HG02588 (cell line): ENCODE results near the gene TRIM33.

ENCODE experiments used
- ATAC-seq: cut with Tn5 transposase; IDR thresholded peaks from one replicate; pipeline ENCODE4 v1.9.1; 2021; ENCODE audit warnings: mild to moderate bottlenecking, moderate library complexity; ENCODE audit not compliant: unreplicated experiment

The TRIM33 gene

DNA sequence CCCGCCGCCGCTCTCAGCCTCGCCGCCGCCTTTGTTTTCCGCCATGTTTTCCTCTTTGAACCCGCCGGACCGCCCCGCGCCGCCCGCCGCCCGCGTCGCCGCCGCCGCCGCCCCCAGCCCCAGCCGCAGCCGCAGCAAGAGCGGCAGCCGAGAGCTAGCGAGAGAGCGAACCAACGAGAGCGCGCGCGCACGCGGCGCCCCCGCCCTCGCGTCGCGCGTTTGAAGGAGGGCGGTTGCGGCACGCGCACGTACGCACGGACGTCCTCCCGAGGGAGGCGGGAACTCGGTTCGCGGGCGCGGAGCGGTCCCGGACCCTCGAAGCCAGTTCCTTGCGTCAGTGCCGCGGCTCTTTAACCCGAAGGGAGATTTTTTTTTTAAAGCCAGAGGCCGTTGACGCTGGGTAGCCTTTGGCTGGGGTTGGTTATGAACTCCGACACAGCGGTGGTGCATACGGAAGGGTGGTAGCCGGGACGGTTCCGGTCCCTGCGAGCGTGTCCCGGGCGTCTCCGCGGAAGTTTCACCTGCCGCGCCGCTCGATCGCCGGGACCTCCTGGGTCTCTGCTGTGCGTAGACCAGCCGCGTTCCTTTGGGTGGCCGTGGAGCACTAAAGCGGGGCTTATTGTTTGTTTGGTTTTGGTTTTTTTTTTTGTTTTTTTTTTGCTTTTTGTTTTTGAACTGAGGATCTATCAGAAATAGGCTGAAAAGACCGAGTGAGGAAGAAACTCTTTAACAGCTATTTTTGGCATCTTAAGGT, at the start of gene TRIM33:
Gene TRIM33, minus strand, starts transcription at position 172 of the 754 bp plus-strand sequence. Its CDS starts 127 bp downstream, at position 45.
- peak; percentile 75 for ATAC-seq

DNA sequence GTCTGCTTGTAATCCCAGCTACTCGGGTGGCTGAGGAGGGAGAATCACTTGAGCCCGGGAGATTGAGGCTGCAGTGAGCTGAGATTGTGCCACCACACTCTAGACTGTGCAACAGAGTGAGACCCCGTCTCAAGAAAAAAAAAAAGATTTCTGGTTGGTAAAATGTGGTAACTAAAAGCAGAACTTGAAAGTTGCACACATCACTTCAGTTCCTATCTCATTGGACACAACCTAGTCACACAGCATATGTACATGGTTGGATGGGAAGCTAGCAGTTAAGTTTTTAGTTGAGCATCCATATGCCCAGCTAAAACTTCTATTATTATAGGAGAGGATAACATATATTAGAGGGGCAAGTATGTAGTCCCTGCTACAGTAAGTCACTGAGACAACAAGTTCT, 48.4 kb upstream of the TRIM33 start:
- peak; percentile 63 for ATAC-seq

DNA sequence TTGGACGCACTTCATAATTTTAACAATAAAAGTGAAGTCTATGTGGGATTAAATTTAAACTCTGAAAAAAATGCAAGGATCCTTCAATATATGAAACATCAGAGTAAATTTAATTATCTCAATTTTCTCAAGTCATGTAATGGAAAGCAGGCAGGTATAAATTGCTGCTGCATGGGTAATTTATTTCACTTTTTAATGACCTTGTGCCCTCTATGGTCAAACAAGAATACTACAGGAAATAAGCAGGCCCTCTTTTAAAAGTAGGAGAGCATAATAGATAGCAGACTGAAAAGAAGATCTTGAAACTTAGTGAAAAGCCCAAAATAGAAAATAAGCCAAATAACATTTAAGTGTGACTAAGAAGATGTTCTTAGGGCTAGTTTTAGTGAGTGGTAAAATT, 47.5 kb upstream of the TRIM33 start:
- no peak for ATAC-seq

DNA sequence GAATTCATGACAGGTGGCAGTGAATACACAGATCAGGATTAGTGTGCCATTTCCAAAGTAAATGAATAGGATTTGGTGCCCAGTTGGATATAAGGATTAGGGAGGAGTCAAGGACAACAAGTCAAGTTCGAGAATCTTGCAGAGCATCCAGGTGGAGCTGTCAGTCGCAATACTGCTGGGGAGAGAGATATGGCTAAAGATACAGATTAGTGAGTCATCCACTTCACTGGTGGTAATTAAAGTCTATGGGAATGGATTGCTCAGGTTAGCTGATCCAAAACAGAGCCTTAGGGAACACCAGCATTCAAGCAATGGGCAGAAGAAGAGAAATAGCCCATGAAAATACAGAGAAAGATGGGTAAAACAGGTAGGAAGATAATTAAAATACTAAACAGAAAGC, 43.6 kb upstream of the TRIM33 start:
- no peak for ATAC-seq

DNA sequence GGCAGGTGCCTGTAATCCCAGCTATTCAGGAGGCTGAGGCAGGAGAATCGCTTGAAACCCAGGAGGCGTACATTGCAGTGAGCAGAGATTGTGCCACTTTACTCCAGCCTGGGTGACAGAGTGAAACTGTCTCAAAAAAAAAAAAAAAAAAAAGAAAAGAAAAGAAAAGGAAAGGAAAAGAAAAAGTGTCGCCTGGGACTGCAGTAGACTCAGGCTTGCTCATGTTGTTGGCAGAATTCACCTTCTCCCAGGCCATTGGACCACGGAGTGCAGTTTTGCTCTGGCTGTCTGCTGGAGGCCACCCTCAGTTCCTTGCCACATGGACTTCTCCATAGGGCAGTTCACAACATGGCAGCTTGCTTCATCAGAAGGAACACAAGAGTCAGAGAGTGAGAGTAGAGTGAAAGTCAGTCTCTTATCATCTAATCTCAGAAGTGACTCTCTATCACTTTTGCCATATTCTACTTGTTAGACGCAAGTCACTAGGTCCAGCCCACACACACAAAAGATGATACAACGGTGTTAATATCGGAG, 41.2 kb upstream of the TRIM33 start:
- no peak for ATAC-seq

DNA sequence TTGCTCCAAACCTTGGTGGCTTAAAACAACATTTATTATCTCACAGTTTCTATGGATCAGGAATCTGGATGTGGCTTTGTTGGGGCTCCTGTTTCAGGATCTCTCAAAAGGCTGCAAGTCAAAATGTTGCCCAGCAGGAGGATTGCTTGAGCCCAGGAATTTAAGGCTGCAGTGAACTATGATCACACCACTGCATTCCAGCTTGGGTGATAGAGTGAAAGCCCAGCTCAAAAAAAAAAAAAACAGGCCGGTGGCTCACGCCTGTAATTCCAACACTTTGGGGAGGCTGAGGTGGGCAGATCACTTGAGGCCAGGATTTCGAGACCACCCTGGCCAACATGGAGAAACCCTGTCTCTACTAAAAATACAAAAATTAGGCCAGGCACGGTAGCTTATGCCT, 40.4 kb upstream of the TRIM33 start:
- ATAC-seq: no peak

DNA sequence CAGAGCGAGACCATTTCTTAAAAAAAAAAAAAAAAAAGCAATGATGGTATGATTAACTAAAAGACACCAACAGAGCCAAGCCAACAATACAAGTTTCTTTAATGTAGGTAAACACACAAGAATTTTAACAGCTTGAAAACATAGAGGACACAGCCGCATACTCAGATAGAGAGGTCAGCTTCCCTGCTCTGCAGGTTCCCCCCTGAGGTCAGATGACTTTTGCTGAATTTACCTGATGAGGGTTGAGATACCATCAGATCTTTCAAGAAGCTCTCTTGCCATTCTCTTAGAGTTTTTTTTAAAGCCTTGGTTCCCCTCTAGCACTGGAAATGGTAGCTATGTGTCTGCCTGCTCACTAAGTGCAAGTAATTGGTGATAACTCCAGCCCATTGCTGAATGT, 39.3 kb upstream of the TRIM33 start:
- ATAC-seq: no peak

DNA sequence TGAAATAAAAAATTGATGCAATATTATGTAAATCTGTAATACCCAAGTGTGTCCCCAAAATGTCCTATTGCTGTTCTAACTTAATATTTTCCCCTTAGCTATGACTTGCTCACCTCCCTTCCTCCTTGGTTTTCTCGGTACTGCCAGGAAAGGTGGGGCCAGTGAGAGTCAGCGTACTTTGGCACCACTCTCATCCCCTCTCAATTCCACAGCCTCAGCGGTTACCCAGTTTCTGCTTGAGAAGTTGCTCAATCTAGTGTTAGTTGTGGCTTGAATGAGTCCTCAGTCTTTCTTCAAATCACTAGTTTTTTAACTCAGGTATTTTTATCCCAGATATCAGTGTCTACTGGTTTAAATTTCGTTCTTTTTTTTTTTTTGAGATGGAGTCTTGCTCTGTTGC, 38.1 kb upstream of the TRIM33 start:
- ATAC-seq: no peak

DNA sequence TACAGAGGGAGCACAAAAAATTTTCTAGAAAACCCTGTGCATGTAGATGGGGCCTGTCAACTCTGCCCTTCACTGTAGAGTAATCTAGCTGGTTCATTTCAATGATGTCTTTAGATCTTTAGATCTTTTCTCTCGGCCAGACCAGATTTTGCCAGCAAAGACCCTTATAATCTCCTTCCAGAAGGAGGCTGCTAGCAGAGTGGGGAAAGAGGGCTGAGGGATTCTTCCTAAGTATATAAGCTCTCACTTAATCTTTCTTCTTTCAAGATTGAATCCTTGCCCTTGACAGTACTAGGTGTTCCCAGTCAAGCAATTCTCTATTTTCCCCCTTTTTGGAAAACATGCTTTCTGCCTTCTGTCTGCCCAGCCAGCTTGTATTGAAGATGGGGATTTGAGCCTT, 36.1 kb upstream of the TRIM33 start:
- no peak for ATAC-seq

DNA sequence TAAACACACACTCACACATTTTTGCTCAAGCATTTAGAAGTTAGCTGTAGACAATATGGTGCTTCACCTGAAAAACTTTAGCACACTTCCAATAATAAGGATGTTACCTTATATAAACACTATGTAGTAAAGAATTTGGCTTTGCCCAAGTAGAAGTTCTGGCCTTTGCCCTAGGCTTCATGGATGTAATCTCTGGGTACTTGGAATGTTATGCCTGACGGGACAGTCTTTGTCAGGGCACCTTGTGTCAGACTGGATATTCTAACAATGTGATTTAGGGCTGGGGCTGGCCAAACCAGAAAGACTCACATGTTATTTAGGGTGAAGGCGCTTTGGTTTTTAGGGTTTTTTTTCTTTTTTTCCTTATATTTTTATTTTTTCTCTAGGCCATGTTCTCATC, 34.8 kb upstream of the TRIM33 start:
- ATAC-seq: no peak

DNA sequence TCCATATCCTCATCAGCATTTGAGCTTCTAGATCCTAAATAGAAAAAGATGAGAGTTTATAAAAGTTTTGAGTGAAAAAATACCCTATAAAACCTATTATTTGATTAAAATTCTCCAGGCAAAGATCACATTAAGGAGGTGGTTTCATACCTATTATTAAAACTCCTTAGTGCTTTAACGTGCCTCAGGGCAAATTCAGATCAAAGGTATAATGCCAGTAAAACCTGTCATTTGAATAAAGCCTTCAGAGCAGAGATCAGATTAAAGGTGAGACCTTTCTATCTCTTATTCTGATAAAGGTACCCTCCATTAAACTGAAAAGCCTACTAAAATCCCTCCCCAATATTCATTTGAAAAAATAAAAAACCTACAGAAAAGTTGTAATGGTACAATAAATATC, 34.3 kb upstream of the TRIM33 start:
- ATAC-seq: no peak

DNA sequence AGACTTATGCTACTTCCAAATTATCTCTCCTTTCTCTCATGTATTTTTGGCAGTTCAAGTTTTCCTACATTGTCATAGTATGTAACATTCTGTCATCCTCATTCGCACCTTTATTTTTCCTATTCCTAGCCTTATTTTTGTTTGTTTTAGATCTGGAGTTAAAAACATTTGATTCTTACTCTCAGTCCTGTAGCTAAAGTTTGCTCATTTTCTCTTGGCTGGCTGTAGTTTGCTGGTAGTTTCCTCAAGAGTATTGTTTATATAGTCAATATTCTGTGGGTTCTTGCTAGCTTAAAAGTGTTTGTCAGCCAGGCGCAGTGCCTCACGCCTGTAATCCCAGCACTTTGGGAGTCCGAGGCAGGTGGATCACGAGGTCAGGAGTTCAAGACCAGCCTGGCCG, 29.8 kb upstream of the TRIM33 start:
- ATAC-seq: no peak

DNA sequence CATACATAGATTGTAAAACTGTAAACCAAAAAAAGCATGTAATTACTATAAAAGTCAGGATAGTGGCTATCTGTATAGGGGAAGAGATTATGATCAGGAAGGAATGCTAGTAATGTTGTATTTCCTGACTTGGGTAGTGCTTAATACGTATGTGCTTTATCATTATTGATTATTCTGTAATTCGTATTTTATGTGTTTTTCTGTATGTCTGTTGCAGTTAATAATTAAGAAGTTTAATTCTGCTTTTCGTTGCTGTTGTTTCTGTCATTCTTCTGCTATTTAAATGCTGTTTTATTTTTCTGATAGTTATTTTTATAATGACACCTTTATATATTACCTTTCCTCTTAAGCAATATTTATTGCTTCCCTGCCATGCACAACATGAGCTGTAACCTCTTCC, 29.3 kb upstream of the TRIM33 start:
- no peak for ATAC-seq

DNA sequence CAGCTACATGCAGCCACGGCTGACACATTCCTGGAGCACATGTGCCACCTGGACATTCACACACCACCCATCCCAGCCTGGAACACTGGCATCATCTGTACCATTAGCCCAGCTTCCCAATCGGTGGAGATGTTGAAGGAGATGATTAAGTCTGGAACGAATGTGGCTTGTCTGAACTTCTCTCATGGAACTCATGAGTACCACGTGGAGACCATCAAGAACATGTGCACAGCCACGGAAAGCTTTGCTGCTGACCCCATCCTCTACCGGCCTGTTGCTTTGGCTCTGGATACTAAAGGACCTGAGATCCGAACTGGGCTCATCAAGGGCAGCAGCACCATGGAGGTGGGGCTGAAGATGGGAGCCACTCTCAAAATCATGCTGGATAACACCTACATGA, 25.0 kb upstream of the TRIM33 start:
- ATAC-seq: no peak

DNA sequence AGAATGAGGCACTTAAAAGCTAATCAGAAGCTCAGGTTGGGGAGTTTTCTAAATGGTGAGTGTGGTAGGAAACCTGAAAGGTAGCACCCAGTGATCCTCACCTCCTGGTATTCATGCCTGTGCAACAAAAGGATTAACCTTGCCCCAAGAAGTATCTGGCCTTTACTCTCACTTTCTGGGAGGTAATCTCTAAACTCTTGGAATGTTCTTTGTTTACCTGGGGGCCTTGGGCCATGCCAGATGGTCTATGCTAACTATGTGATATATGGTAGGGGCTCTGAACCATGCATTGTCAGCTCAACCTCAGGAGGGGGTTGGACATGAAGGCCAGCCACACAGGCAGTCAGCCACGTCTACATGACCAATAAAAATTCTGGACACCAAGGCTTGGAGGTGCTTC, 24.4 kb upstream of the TRIM33 start:
- ATAC-seq: no peak

DNA sequence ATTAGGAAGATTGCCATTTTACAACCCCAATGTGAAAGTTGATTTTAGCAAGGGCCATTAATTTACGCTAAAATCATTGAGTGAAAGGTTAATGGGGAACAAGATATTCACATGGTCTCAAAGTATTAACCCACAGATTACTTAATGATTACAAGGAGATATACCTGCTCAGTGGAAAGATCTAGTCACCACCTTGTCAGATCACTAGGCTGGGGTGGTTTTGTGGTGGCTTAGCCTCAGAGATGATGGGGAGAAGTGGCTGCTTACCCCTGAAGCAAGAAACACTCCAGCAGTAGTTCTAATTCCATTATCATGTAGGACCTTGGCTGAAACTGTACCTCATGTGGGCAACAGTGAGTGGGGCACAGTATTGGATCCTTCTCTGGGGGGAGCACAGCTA, 20.1 kb upstream of the TRIM33 start:
- no peak for ATAC-seq

DNA sequence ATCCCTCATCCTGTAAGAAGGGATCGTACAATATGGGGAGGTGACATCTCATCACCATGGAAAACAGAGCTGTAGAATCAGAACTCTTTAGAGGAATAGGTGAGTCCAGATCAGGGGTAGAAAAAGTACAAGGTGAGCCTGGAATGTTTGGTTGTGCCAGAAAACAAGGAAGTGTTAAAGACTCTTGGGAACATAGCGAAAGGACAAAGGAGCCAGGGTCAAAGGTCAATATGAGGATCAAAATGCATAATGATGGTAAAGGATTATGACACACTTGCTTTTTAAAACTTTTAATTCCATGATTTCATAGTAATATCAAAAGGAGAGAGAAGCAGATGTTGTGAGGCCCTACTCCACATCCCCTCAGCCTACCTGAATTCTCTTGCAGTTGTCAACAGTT, 19.2 kb upstream of the TRIM33 start:
- ATAC-seq: no peak

DNA sequence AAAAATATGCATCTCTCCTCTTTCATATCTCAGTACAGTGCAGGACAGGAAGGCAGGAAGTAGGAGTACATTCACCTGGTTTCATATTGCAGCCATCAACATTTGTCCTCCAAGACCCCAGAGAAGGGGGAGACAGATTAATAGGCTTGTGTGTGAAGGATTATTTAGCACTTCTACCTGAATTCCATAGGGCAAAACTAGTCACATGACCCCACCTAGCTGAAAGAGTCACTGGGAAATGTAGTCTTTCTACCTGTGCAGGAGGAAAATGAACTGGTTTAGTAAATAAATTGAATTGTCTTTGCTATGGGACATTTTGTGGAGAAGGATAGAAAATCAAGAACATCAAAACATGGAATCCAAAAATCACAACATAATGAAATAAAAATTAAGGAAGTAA, 13.9 kb upstream of the TRIM33 start:
- ATAC-seq: no peak

DNA sequence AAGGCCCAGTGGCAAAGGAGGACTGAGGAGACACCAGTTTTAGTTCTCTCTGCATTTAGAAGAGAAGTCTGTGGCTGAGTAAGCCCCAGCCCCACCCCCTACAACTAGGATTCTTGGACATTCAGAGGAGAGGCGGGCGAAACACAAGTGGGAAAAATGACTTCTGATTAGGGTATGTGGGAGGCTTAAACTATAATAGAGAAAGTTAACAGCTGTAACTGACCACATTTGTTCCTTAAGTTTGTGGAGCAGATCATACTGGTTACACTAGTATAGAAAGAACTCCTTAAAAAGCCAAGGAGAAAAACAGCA, 11.2 kb upstream of the TRIM33 start:
- no peak for ATAC-seq

DNA sequence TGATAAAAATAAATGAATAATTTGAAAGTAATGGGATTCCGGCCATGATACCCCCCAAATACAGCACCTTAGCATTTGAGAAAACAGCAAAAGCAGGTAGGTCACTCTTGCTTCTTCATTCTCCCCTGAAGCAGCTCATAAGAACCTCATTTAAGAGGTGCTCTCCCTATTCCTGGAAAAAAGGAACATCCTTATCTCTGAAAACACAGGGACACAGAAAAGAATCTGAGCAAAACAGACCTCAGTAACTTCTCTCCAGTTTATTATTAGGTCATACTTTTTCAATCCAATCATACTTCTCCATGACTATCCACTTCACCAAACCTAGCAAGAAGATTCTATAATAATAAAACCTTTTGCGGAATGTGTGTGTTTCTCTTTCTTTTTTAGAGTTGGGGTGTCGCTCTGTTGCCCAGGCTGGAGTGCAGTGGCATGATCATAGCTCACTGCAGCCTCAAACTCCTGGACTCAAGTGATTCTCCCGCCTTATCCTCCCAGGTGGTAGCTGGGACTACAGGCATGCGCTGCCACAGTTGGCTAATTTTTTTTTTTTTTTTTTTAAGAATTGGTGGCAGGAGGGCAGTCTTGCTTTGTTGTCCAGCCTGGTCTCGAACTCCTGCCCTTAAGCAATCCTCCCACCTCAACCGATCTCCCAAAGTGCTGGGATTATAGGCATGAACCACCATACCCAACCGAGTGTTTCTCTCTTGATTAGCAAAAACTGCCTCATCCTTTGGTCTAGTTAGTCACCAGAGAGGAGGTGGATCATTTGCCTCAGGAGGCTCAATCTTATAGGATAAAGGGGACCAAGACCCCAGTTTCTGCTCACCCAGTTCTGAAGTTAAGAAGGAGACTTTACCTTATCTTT, 10.6 kb upstream of the TRIM33 start:
- no peak for ATAC-seq

DNA sequence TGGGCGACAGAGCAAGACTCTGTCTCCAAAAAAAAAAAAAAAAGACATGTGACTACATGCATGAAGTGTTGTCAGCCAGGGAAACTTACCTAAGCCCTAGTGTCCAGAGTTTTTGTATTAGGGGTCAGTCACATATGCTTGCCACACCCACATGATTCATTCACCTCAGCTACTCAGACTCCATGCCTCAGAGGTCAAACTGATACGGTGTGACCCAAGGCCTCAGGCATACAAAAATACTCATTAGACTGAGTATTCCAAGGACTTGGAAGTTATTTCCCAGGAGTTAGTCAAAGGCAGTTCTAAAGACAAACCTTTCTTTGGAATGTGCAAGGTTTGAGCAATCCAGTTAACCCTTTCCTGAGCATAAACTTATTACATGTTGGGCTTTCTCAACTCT, 6.3 kb upstream of the TRIM33 start:
- no peak for ATAC-seq

DNA sequence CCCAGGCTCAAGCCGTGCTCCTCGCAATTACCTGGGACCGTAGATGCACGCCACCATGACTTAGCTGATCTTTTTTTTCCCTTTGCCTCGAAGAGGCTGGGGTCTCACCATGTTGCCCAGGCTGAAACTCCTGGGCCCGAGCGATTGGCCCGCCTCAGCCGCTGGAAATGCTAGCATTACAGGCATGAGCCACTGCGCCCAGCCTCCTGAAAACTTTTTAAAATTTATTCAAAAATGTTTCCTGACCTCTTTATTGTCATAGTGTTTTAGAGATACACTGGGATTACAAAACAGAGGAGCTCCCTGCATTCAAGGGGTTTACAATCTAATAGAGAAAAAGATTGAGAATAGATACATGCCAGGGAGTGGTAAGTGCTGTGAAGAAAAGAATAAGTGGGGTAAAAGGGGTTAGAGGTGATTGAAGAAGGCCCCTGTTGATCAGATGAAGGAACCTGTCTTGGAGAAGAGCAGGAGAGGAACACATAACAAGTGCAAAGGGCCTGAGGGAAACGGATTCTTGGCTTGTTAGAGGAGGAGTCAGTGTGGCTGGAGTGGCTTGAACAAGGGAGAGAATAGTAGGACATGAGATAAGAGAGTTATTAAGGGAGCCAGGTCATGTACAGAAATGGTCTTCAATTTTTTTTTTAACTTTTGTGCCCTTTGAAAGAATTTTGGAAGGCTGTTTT, 1.7 kb upstream of the TRIM33 start:
- no peak for ATAC-seq
